Neutrophil (primary cell): ENCODE data around the gene EXOC6B.

Experiments
- H3K27ac ChIP-seq: fragments of 200-600 bp; sonication (generic); 2 replicates; pipeline ENCODE4 v1.5.1; 2016; ENCODE audit warnings: mild to moderate bottlenecking, moderate library complexity
- H3K27me3 ChIP-seq: fragments of 200-600 bp; sonication (generic); 2 replicates; pipeline ENCODE4 v1.6.0; 2016; ENCODE audit warnings: mild to moderate bottlenecking
- H3K36me3 ChIP-seq: fragments of 200-600 bp; sonication (generic); 2 replicates; pipeline ENCODE4 v1.5.1; 2017
- H3K4me1 ChIP-seq, 2 experiments: fragments of 200-600 bp in 1 of 2; sonication (generic) in 1 of 2; 1 replicate in 1 of 2; 2 replicates in 1 of 2; pipeline versions ENCODE4 v1.5.1 to v1.6.1; 2013 to 2016; ENCODE audit warnings: low read depth in 1 of 2, low read length in 1 of 2, mild to moderate bottlenecking in 1 of 2, moderate library complexity in 1 of 2; ENCODE audit not compliant: control insufficient read depth in 1 of 2, insufficient read depth in 1 of 2
- H3K4me3 ChIP-seq, 2 experiments: fragments of 200-600 bp in 1 of 2; sonication (generic) in 1 of 2; 1 replicate in 1 of 2; 2 replicates in 1 of 2; pipeline ENCODE4 v1.5.1; 2013 to 2016; ENCODE audit warnings: low read depth in 1 of 2, low read length in 1 of 2, mild to moderate bottlenecking in 1 of 2, moderate library complexity in 1 of 2
- H3K9me3 ChIP-seq: fragments of 200-600 bp; sonication (generic); 2 replicates; pipeline ENCODE4 v1.5.1; 2016
- CTCF ChIP-seq: fragments of 200-600 bp; sonication (generic); IDR thresholded peaks from 2 replicates; pipeline ENCODE4 v1.5.1; 2016; ENCODE audit warnings: antibody characterized with exemption

Gene EXOC6B

DNA sequence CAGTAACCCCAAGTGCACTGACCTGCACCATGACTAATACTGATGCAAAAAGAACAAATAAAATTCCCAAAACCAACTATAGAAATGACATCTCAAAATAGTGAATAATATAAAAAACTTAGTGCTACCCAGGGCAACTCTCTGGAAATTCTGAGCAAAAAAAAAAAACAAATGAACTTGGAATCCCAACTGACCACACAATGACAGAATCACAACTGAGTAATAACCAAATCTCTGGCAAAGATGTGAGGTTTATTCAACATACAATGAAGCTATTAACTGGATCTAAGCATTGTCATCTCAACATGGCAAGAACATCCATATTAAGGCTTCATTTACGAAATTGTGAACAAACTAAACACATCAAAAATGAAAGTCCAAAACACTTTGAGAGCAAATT lies 22.7 kb downstream of the EXOC6B start:
- no peaks in the 10 kb centered on the region for H3K4me1 ChIP-seq
- no peak overlapping the region for H3K4me3 ChIP-seq
- H3K27ac ChIP-seq, result no peak overlapping the region
- no peaks in the 10 kb centered on the region for H3K36me3 ChIP-seq
- H3K27me3 ChIP-seq, result no peaks in the 10 kb centered on the region
- TF ChIP-seq CTCF, result no peak
- no peaks in the 10 kb centered on the region for H3K9me3 ChIP-seq

DNA sequence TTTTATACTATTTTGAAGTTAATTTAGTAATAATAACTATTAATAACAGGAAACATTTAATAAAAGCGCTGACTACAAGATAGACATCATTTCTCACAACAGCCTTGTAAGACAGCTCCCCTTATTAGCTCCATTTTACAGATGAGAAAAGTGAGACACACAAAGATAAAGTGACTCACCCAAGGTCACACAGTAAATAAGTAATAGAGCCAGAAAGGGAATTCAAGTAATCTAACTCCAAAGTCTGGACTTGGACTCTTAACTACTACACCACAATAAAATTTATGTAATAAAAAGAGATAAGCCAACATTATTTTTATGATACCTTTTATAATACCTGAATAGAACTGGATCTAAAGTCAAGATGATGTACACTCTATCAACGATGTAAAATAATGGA lies 25.3 kb downstream of the EXOC6B start:
- H3K4me3 ChIP-seq, result no peak overlapping the region
- no peaks in the 10 kb centered on the region for H3K4me1 ChIP-seq
- no peaks in the 10 kb centered on the region for H3K36me3 ChIP-seq
- no peaks in the 10 kb centered on the region for H3K27me3 ChIP-seq
- no peaks in the 10 kb centered on the region for H3K9me3 ChIP-seq
- no peak overlapping the region for H3K27ac ChIP-seq
- no peak for TF ChIP-seq CTCF

DNA sequence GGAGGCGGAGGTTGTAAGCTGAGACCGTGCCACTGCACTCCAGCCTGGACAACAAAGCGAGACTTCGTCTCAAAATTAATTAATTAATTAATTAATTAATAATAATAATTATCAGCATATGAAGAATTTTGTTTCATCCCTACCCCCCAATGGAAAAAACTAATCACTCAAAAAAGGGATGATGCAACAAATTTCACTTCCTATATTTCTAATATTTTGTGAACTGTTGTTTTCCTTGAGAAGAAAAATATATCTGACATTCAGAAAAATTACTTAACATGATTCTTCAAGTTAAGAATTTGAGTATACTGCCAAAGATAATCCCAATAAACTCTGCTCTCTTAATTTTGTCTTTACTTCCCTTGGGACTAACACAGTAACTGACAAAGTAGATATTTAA lies 28.1 kb downstream of the EXOC6B start:
- no peak overlapping the region for H3K4me3 ChIP-seq
- no peaks in the 10 kb centered on the region for H3K4me1 ChIP-seq
- H3K9me3 ChIP-seq, result no peaks in the 10 kb centered on the region
- no peaks in the 10 kb centered on the region for H3K36me3 ChIP-seq
- H3K27me3 ChIP-seq, result no peaks in the 10 kb centered on the region
- H3K27ac ChIP-seq, result no peak overlapping the region
- no peak for TF ChIP-seq CTCF

DNA sequence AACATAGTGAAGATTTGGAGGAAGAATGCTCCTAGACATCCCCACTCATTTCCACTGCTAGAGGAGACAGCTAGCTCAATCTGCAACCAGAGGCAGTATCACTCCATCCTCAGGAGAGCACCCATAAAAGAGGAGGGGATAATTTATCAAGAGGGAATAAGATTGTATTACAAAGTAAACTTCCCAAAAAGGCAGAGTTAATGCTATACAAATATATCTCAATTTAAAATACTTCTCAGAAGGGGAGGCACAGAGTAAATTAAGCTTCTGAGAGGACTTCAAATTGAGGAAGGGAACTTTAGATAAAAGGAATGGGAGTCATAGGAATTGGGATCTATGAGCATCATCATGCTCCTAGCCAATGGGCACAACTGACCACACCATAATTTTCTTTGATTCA lies 29.1 kb downstream of the EXOC6B start:
- H3K4me3 ChIP-seq, result no peak overlapping the region
- no peak for TF ChIP-seq CTCF

GRCh38 chr2:72794572-72794971 lies 31.3 kb downstream of the EXOC6B start:
- no peaks in the 10 kb centered on the region for H3K27me3 ChIP-seq
- no peaks in the 10 kb centered on the region for H3K36me3 ChIP-seq
- H3K4me1 ChIP-seq, result no peaks in the 10 kb centered on the region
- no peaks in the 10 kb centered on the region for H3K9me3 ChIP-seq
- no peak overlapping the region for H3K27ac ChIP-seq
- TF ChIP-seq CTCF, result no peak
- H3K4me3 ChIP-seq, result no peak overlapping the region

More for the DNA sequence above, 29.1 kb downstream of the EXOC6B start:
- Histone ChIP-seq H3K4me1 (no peaks in the 10 kb centered on the region), H3K27ac (no peak overlapping the region), H3K27me3 (no peaks in the 10 kb centered on the region), H3K36me3 (no peaks in the 10 kb centered on the region), H3K9me3 (no peaks in the 10 kb centered on the region)

DNA sequence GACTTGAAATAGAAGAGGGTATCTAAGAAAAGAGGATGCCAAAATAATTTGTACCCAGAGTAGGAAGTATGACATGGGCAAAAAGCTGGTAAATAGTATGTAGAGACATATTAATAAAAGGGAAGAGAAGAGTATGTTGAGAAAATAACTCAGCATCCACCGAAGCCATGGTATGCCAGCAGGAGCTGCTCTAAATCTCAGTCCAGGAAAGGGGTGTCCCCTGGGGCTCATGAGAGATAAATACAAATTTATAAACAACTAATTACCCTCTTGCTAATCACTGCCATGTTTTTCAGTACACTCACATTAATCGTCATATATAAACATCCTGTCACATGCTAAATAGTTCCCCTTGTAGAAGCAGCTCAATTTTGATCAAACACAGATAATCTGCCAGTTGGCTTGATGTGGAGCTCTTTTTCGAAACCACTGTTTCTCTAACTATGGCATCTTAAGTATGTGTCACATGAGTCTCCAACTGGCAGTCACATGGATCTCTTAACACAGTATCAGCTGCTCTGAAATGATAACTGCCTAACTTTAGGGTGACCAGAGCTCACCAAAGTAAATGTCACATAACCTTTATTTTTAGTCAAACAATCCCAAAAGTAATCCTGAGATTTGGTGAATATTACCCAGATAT lies 31.9 kb downstream of the EXOC6B start:
- no peak for TF ChIP-seq CTCF
- Histone ChIP-seq H3K4me3 (no peak overlapping the region), H3K27ac (no peak overlapping the region)

More for the DNA sequence above, 31.9 kb downstream of the EXOC6B start:
- H3K36me3 ChIP-seq, result no peaks in the 10 kb centered on the region
- H3K27me3 ChIP-seq, result no peaks in the 10 kb centered on the region
- no peaks in the 10 kb centered on the region for H3K9me3 ChIP-seq
- no peaks in the 10 kb centered on the region for H3K4me1 ChIP-seq
